H1 (cell line): Measurements from ENCODE around the gene CCDC13. TPM values are rescaled to one million over a fixed set of nuclear protein-coding genes. Genes with fewer than 3 reads are reported as not detected.
A peak's percentile ranks its signal among the peaks of the same experiment; 100 is the strongest.

Source experiments
- CTCF ChIA-PET: fragments of 300-600 bp; sonication (Branson Sonifier 250); formaldehyde crosslinking; loops from one replicate; lab custom pipeline; 2021; ENCODE audit not compliant: partially characterized antibody; lab: Charles Lee
- POLR2A ChIA-PET: fragments of 300-600 bp; sonication (Branson Sonifier 250); formaldehyde crosslinking; loops from one replicate; lab custom pipeline; 2021; ENCODE audit warnings: inconsistent platforms; ENCODE audit not compliant: partially characterized antibody; lab: Charles Lee
- DNase-seq, 2 experiments: peaks; one replicate each; pipeline versions ENCODE4 v3.0.0 to v3.0.0-alpha.2; 2010 to 2022; ENCODE audit warnings: low spot score in 2 of 2, low read depth in 1 of 2, mixed read lengths in 1 of 2
- FAIRE-seq: peaks from 2 replicates; lab custom pipeline; 2011; peaks lifted over from hg19 to GRCh38; lab: Jason Lieb, UNC
- H2AFZ ChIP-seq: 2 replicates; pipeline ENCODE4 v1.8.1; 2012; ENCODE audit warnings: low read length, inconsistent platforms
- H2AK5ac ChIP-seq: 2 replicates; pipeline ENCODE4 v1.6.1; 2013; ENCODE audit warnings: low read depth, low read length
- H2BK120ac ChIP-seq: replicated peaks from 2 replicates; pipeline ENCODE3; 2013; ENCODE audit warnings: low read depth, low read length, inconsistent platforms
- H2BK12ac ChIP-seq: 2 replicates; pipeline ENCODE4 v1.6.1; 2013; ENCODE audit warnings: low read depth, low read length
- H2BK15ac ChIP-seq: 2 replicates; pipeline ENCODE4 v1.6.1; 2013; ENCODE audit warnings: low read length
- H2BK20ac ChIP-seq: 2 replicates; pipeline ENCODE4 v1.6.1; 2013; ENCODE audit warnings: low read length
- H2BK5ac ChIP-seq: 2 replicates; pipeline ENCODE4 v1.6.1; 2013; ENCODE audit warnings: low read depth, low read length
- H3K14ac ChIP-seq: 2 replicates; pipeline ENCODE4 v1.6.1; 2013; ENCODE audit warnings: inconsistent platforms; ENCODE audit not compliant: insufficient read length
- H3K18ac ChIP-seq: 2 replicates; pipeline ENCODE4 v1.6.1; 2013; ENCODE audit warnings: low read length; ENCODE audit errors: extremely low read depth
- H3K23ac ChIP-seq: 2 replicates; pipeline ENCODE4 v1.6.1; 2013; ENCODE audit warnings: inconsistent platforms; ENCODE audit not compliant: insufficient read length
- H3K23me2 ChIP-seq: 2 replicates; pipeline ENCODE4 v1.6.1; 2013; ENCODE audit warnings: low read depth, low read length
- H3K27ac ChIP-seq: 2 replicates; pipeline ENCODE4 v1.6.1; 2011; ENCODE audit warnings: low read depth, low read length, inconsistent platforms
- H3K27me3 ChIP-seq, 4 experiments: replicated peaks in 1 of 4; 1 replicate in 1 of 4; 2 replicates in 3 of 4; pipeline versions ENCODE4 v1.6.1 to v1.8.1; 2011 to 2013; ENCODE audit warnings: low read length in 3 of 4, mild to moderate bottlenecking in 3 of 4, inconsistent platforms in 2 of 4, mixed read lengths in 2 of 4, moderate library complexity in 1 of 4; ENCODE audit not compliant: control insufficient read depth in 3 of 4, insufficient read depth in 3 of 4; ENCODE audit errors: extremely low read depth in 1 of 4
- H3K36me3 ChIP-seq, 4 experiments: 2 replicates each; pipeline versions ENCODE4 v1.6.1 to v1.8.1; 2011 to 2013; ENCODE audit warnings: mild to moderate bottlenecking in 4 of 4, low read length in 3 of 4, moderate library complexity in 2 of 4, control low read depth in 1 of 4, inconsistent platforms in 1 of 4; ENCODE audit not compliant: insufficient read depth in 4 of 4, control insufficient read depth in 2 of 4
- H3K4ac ChIP-seq: replicated peaks from 2 replicates; pipeline ENCODE3; 2013; ENCODE audit warnings: low read length, low read depth, mixed read lengths, inconsistent platforms; ENCODE audit not compliant: insufficient read length
- H3K4me1 ChIP-seq, 4 experiments: replicated peaks in 1 of 4; 1 replicate in 1 of 4; 2 replicates in 3 of 4; pipeline versions ENCODE4 v1.6.1 to v1.8.1; 2011 to 2013; ENCODE audit warnings: low read length in 3 of 4, inconsistent platforms in 2 of 4, mixed read lengths in 1 of 4; ENCODE audit not compliant: insufficient read depth in 4 of 4, control insufficient read depth in 3 of 4
- H3K4me2 ChIP-seq, 2 experiments: 2 replicates each; pipeline versions ENCODE4 v1.6.1 to v1.8.1; 2011 to 2013; ENCODE audit warnings: low read depth in 2 of 2, low read length in 2 of 2, control low read depth in 1 of 2, inconsistent platforms in 1 of 2, mild to moderate bottlenecking in 1 of 2; ENCODE audit not compliant: insufficient read depth in 1 of 2
- H3K4me3 ChIP-seq, 4 experiments: fragments of 200-600, 300-600 bp in 1 of 4; sonication (generic), shearing (Covaris generic), sonication (Bioruptor Twin) in 1 of 4; 2 replicates each; pipeline versions ENCODE4 v1.5.1 to v1.8.1; 2011 to 2016; ENCODE audit warnings: low read length in 4 of 4, low read depth in 3 of 4, control low read depth in 2 of 4, inconsistent platforms in 2 of 4, mild to moderate bottlenecking in 2 of 4, mixed read lengths in 1 of 4, moderate library complexity in 1 of 4; ENCODE audit not compliant: insufficient read depth in 2 of 4; ENCODE audit errors: extremely low read depth in 1 of 4
- H3K56ac ChIP-seq: replicated peaks from 2 replicates; pipeline ENCODE3; 2013; ENCODE audit warnings: low read depth, mild to moderate bottlenecking, mixed read lengths, low read length, inconsistent platforms; ENCODE audit not compliant: insufficient read length
- H3K79me1 ChIP-seq: 2 replicates; pipeline ENCODE4 v1.6.1; 2013; ENCODE audit warnings: low read depth, low read length, control low read depth
- H3K79me2 ChIP-seq, 2 experiments: 2 replicates each; pipeline versions ENCODE4 v1.6.1 to v1.8.1; 2012 to 2013; ENCODE audit warnings: low read length in 2 of 2, mild to moderate bottlenecking in 2 of 2, inconsistent platforms in 1 of 2; ENCODE audit not compliant: insufficient read depth in 2 of 2, control insufficient read depth in 1 of 2
- H3K9ac ChIP-seq, 4 experiments: replicated peaks in 1 of 4; 1 replicate in 1 of 4; 2 replicates in 3 of 4; pipeline versions ENCODE4 v1.6.1 to v1.8.1; 2011 to 2013; ENCODE audit warnings: low read depth in 3 of 4, low read length in 3 of 4, control low read depth in 2 of 4, mild to moderate bottlenecking in 2 of 4, moderate library complexity in 2 of 4, inconsistent platforms in 1 of 4; ENCODE audit errors: extremely low read depth in 1 of 4
- H3K9me3 ChIP-seq, 2 experiments: 2 replicates each; pipeline versions ENCODE4 v1.6.1 to v1.8.1; 2012 to 2013; ENCODE audit warnings: mild to moderate bottlenecking in 2 of 2, moderate library complexity in 2 of 2, control low read depth in 1 of 2, inconsistent platforms in 1 of 2, low read depth in 1 of 2, low read length in 1 of 2, mixed read lengths in 1 of 2; ENCODE audit not compliant: insufficient read depth in 2 of 2
- H4K20me1 ChIP-seq, 2 experiments: replicated peaks in 1 of 2; 2 replicates each; pipeline versions ENCODE3 to v1.8.1; 2011 to 2013; ENCODE audit warnings: inconsistent platforms in 2 of 2, low read length in 2 of 2, mild to moderate bottlenecking in 1 of 2; ENCODE audit not compliant: insufficient read depth in 2 of 2, control insufficient read depth in 1 of 2
- H4K5ac ChIP-seq: 2 replicates; pipeline ENCODE4 v1.6.1; 2013; ENCODE audit warnings: low read length, low read depth, mixed read lengths, inconsistent platforms; ENCODE audit not compliant: insufficient read length
- H4K8ac ChIP-seq: 2 replicates; pipeline ENCODE4 v1.8.0; 2013; ENCODE audit warnings: mild to moderate bottlenecking, moderate library complexity, low read length, inconsistent platforms; ENCODE audit not compliant: insufficient read depth; ENCODE audit errors: extremely low read depth
- H4K91ac ChIP-seq: replicated peaks from 2 replicates; pipeline ENCODE3; 2013; ENCODE audit warnings: low read length, mixed read lengths, inconsistent platforms; ENCODE audit not compliant: insufficient read length
- FOSL1 ChIP-seq: IDR thresholded peaks from 2 replicates; pipeline ENCODE4 v1.6.1; 2011; ENCODE audit warnings: mild to moderate bottlenecking, low read depth, low read length, moderate library complexity; ENCODE audit not compliant: insufficient read depth
- KDM1A ChIP-seq: fragments of 200-600, 300-600 bp; sonication (generic); IDR thresholded peaks from 2 replicates; pipeline ENCODE4 v1.7.1; 2016; ENCODE audit warnings: mild to moderate bottlenecking, low read length, borderline replicate concordance
- NANOG ChIP-seq: IDR thresholded peaks from 2 replicates; pipeline ENCODE4 v1.6.1; 2011; ENCODE audit warnings: low read length, low read depth, mild to moderate bottlenecking, inconsistent platforms; ENCODE audit not compliant: insufficient read depth, poor library complexity, severe bottlenecking
- RBBP5 ChIP-seq: IDR thresholded peaks from 2 replicates; pipeline ENCODE4 v1.7.1; 2012; ENCODE audit warnings: low read depth, mild to moderate bottlenecking, inconsistent platforms, low read length, moderate library complexity, borderline replicate concordance
- WGBS, 2 experiments: shearing (Covaris generic) in 1 of 2; methylation state at CpG; one replicate each; pipeline versions ENCODE4 v1.1.6 to v1.1.7; 2013 to 2015; ENCODE audit warnings: low lambda C conversion rate in 2 of 2, mixed read lengths in 2 of 2, inconsistent platforms in 1 of 2, low coverage in 1 of 2, missing lambda C conversion rate in 1 of 2; ENCODE audit not compliant: insufficient replicate concordance in 2 of 2, insufficient coverage in 1 of 2, insufficient read length in 1 of 2; ENCODE audit errors: extremely low coverage in 1 of 2, missing lambda C conversion rate in 1 of 2; 5-methylcytosine and 5-hydroxymethylcytosine counted together
- polyA plus RNA-seq, 7 experiments: library from polyadenylated mRNA; depleted of rRNA in 3 of 7; stranded (reverse) in 5 of 7; unstranded in 2 of 7; fragments of >200 nt in 5 of 7; fragments of 200-250 nt in 2 of 7; gene quantifications; 1 replicate in 5 of 7; 2 replicates in 1 of 7; 4 replicates in 1 of 7; pipeline versions ENCODE4 v1.2.1 to v1.2.3, GENCODE V29; 2011 to 2013; ENCODE audit warnings: missing spikeins in 2 of 7, mixed read lengths in 2 of 7
- total RNA-seq: library from RNA; stranded (reverse); fragmentation: NEBNext Ultra II Directional; extraction: Animal tissue kit (Norgen Biotek cat#: 25700); gene quantifications from 2 replicates; pipeline ENCODE4 v1.2.1, GENCODE V29; 2021
- TF ChIP-seq, protein P1 (sequence below): IDR thresholded peaks from 2 replicates; pipeline ENCODE4 v1.6.1; 2012; ENCODE audit warnings: inconsistent platforms
- TF ChIP-seq, protein P2 (sequence below): IDR thresholded peaks from 2 replicates; pipeline ENCODE4 v1.6.1; 2011; ENCODE audit warnings: low read length, improper control_type of control experiment
- TF ChIP-seq, protein P3 (sequence below): IDR thresholded peaks from 2 replicates; pipeline ENCODE4 v1.6.1; 2012; ENCODE audit warnings: low read length, inconsistent platforms

The CCDC13 gene
- total and polyA plus RNA-seq, 2 of the 8 experiments (the other 6 are each of a cell fraction or from before 2014, with no cell fraction given): 0.06 TPM; not detected in 1

DNA sequence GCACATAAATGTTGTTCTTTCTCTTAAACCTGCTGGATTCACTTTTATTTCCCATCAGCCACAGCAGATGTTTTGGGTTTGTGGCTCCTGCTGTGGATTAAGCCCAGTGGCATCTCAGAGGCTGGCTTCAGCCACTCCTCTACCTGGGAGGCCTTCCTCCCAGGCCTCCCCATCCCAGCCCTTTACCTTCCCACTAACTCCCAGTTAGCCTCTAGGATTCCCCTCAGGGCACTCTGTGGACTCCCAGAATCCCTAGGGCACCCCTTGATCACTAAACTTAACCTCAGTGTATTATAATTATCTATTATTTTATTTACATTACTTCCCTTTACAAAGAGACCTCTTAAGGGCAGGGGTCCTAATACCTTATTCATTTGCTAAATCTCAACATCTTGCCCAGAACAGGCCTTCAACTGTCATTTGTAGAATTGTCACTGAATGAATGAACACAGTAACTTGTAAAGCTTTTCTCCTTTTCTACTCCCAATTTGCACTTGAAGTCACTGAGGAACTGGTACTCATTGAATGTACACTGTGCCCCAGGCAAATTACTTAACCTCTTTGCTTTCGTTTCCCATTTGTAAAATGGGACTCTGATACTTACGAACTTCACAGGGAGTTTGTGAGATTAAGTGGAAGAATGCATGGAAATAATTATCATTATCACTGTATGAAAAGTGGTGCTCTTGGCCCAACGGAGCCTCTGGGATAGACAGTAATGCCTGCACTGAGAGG is 8.3 kb downstream of the CCDC13 start:
- H3K79me1 ChIP-seq: no peaks in the 10 kb centered on the region
- peaks cover 0 to 2% (median 0%) of the 10 kb centered on the region in 4 experiments; a peak in 1 of 8 replicates for H3K36me3 ChIP-seq
- H3K18ac ChIP-seq: no peak overlapping the region
- H2BK12ac ChIP-seq: no peak overlapping the region
- peaks cover 1 to 12% (median 3%) of the 10 kb centered on the region in 4 experiments; a peak in 4 of 7 replicates for H3K4me1 ChIP-seq
- no peak overlapping the region for H2AK5ac ChIP-seq
- POLR2A ChIA-PET: no interaction called here
- H4K8ac ChIP-seq: no peak overlapping the region; the same call in 1 of the 2 replicates
- FAIRE-seq (no peak), DNase-seq (no peak)
- H4K20me1 ChIP-seq: no peaks in the 10 kb centered on the region
- H3K4me2 ChIP-seq: no peak overlapping the region
- CTCF ChIA-PET: interaction anchor here (1.4 to 4.0 kb wide), 4 partner anchors 8 to 15 kb away, joined by 3 to 24 read pairs (median 8); no protein-coding TSS in a partner anchor
- H2BK20ac ChIP-seq: no peak overlapping the region; the same call in 1 of the 2 replicates
- 85% methylated on average over 3 of the region's 3 CpGs; no CpG with 5 or more reads in 1 of the 2 experiments for WGBS, 2 experiments
- no peak overlapping the region for H2AFZ ChIP-seq
- H3K27me3 ChIP-seq: no peaks in the 10 kb centered on the region
- no peak overlapping the region for H2BK15ac ChIP-seq
- no peak overlapping the region for H4K91ac ChIP-seq
- H3K23me2 ChIP-seq: no peaks in the 10 kb centered on the region
- H3K9ac ChIP-seq: no peak overlapping the region
- H3K4ac ChIP-seq: no peak overlapping the region
- no peak overlapping the region for H2BK5ac ChIP-seq
- peak overlapping the region; percentile 92 for H2BK120ac ChIP-seq
- H3K27ac ChIP-seq: no peak overlapping the region
- peaks cover 0 to 5% of the 10 kb centered on the region in 2 experiments; a peak in 1 of 4 replicates for H3K9me3 ChIP-seq
- no peak overlapping the region for H3K14ac ChIP-seq
- no peak overlapping the region for H4K5ac ChIP-seq
- H3K23ac ChIP-seq: no peak overlapping the region
- H3K4me3 ChIP-seq: no peak overlapping the region
- H3K56ac ChIP-seq: no peak overlapping the region
- no peaks in the 10 kb centered on the region for H3K79me2 ChIP-seq
- TF ChIP-seq, protein P1, sequence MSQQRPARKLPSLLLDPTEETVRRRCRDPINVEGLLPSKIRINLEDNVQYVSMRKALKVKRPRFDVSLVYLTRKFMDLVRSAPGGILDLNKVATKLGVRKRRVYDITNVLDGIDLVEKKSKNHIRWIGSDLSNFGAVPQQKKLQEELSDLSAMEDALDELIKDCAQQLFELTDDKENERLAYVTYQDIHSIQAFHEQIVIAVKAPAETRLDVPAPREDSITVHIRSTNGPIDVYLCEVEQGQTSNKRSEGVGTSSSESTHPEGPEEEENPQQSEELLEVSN: no peak
- TF ChIP-seq, protein P2, sequence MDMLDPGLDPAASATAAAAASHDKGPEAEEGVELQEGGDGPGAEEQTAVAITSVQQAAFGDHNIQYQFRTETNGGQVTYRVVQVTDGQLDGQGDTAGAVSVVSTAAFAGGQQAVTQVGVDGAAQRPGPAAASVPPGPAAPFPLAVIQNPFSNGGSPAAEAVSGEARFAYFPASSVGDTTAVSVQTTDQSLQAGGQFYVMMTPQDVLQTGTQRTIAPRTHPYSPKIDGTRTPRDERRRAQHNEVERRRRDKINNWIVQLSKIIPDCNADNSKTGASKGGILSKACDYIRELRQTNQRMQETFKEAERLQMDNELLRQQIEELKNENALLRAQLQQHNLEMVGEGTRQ: no peak
- TF ChIP-seq, protein P3, sequence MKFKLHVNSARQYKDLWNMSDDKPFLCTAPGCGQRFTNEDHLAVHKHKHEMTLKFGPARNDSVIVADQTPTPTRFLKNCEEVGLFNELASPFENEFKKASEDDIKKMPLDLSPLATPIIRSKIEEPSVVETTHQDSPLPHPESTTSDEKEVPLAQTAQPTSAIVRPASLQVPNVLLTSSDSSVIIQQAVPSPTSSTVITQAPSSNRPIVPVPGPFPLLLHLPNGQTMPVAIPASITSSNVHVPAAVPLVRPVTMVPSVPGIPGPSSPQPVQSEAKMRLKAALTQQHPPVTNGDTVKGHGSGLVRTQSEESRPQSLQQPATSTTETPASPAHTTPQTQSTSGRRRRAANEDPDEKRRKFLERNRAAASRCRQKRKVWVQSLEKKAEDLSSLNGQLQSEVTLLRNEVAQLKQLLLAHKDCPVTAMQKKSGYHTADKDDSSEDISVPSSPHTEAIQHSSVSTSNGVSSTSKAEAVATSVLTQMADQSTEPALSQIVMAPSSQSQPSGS: no peak
- no peak for TF ChIP-seq RBBP5
- no peak for TF ChIP-seq NANOG
- no peak for TF ChIP-seq FOSL1
- TF ChIP-seq KDM1A: no peak
